Measurements from ENCODE around the gene MGLL. TPM values are rescaled to one million over a fixed set of nuclear protein-coding genes. Genes with fewer than 3 reads are reported as not detected.

MGLL gene
- total RNA-seq, 1 donor from 2014 or later, result 27.3 TPM

GRCh38 chr3:127817406-127817841 is 4.9 kb downstream of the MGLL start:
- Histone ChIP-seq H3K9ac (ENCODE audit: low read length) (no peak overlapping the region), H3K9me3 (ENCODE audit: insufficient read depth, low read depth, low read length) (no peaks in the 10 kb centered on the region), H3K36me3 (ENCODE audit: insufficient read depth, low read length) (peaks cover 6% of the 10 kb centered on the region), H4K20me1 (ENCODE audit: insufficient read depth, low read length) (no peaks in the 10 kb centered on the region), H3K4me3 (ENCODE audit: insufficient read depth, low read depth, low read length) (no peak overlapping the region), H3K27me3 (ENCODE audit: insufficient read depth, low read length) (no peaks in the 10 kb centered on the region), H3K79me2 (ENCODE audit: insufficient read depth, low read length) (no peaks in the 10 kb centered on the region), H3K27ac (ENCODE audit: low read depth, low read length) (peak overlapping the region; percentile 27), H3K4me2 (ENCODE audit: low read length) (peak overlapping the region; percentile 29), H3K4me1 (ENCODE audit: insufficient read depth, low read length) (peaks cover 25% of the 10 kb centered on the region), H2AFZ (ENCODE audit: low read depth, low read length) (no peak overlapping the region)
- DNase-seq (ENCODE audit: low read depth), result peak; percentile 74
- peaks cover 21% of the 10 kb centered on the region for H3K4me1 Mint-ChIP-seq (ENCODE audit: low read depth, unreplicated experiment)
- FAIRE-seq, result no peak
- H3K4me3 Mint-ChIP-seq (ENCODE audit: unreplicated experiment), result no peak overlapping the region
- peaks cover 3% of the 10 kb centered on the region for H3K27me3 Mint-ChIP-seq (ENCODE audit: low read depth, unreplicated experiment)
- H3K9me3 Mint-ChIP-seq (ENCODE audit: unreplicated experiment), result peaks cover 2% of the 10 kb centered on the region
- H3K27ac Mint-ChIP-seq (ENCODE audit: unreplicated experiment), result no peak overlapping the region
- TF ChIP-seq CTCF (IDR thresholded peaks at IDR 0.05; ENCODE audit: insufficient read depth, low read depth, low read length) (no peak), EZH2 (IDR thresholded peaks at IDR 0.05; ENCODE audit: insufficient read depth, low read length) (no peak)
- peaks cover 18% of the 10 kb centered on the region for H3K36me3 Mint-ChIP-seq (ENCODE audit: low read depth, unreplicated experiment)

GRCh38 chr3:127816783-127817405 is 5.4 kb downstream of the MGLL start:
- H3K27ac ChIP-seq (ENCODE audit: low read depth, low read length), result peak overlapping the region; percentile 27
- no peak for TF ChIP-seq EZH2 (IDR thresholded peaks at IDR 0.05; ENCODE audit: insufficient read depth, low read length)
- no peak for TF ChIP-seq CTCF (IDR thresholded peaks at IDR 0.05; ENCODE audit: insufficient read depth, low read depth, low read length)
- no peak for FAIRE-seq
- no peak overlapping the region for H3K9ac ChIP-seq (ENCODE audit: low read length)
- no peaks in the 10 kb centered on the region for H4K20me1 ChIP-seq (ENCODE audit: insufficient read depth, low read length)
- peaks cover 23% of the 10 kb centered on the region for H3K4me1 ChIP-seq (ENCODE audit: insufficient read depth, low read length)
- Mint-ChIP-seq H3K27me3 (ENCODE audit: low read depth, unreplicated experiment) (peaks cover 3% of the 10 kb centered on the region), H3K9me3 (ENCODE audit: unreplicated experiment) (peaks cover 2% of the 10 kb centered on the region), H3K27ac (ENCODE audit: unreplicated experiment) (no peak overlapping the region), H3K36me3 (ENCODE audit: low read depth, unreplicated experiment) (peaks cover 19% of the 10 kb centered on the region), H3K4me3 (ENCODE audit: unreplicated experiment) (no peak overlapping the region), H3K4me1 (ENCODE audit: low read depth, unreplicated experiment) (peaks cover 18% of the 10 kb centered on the region)
- peaks cover under 1% of the 10 kb centered on the region for H3K9me3 ChIP-seq (ENCODE audit: insufficient read depth, low read depth, low read length)
- H3K4me3 ChIP-seq (ENCODE audit: insufficient read depth, low read depth, low read length), result no peak overlapping the region
- no peaks in the 10 kb centered on the region for H3K79me2 ChIP-seq (ENCODE audit: insufficient read depth, low read length)
- no peak overlapping the region for H2AFZ ChIP-seq (ENCODE audit: low read depth, low read length)
- DNase-seq (ENCODE audit: low read depth), result no peak
- no peaks in the 10 kb centered on the region for H3K27me3 ChIP-seq (ENCODE audit: insufficient read depth, low read length)
- peak overlapping the region; percentile 29 for H3K4me2 ChIP-seq (ENCODE audit: low read length)
- peaks cover 6% of the 10 kb centered on the region for H3K36me3 ChIP-seq (ENCODE audit: insufficient read depth, low read length)
